Kasumi-1 (cell line): ENCODE data around the gene NEU2.

Experiments
- DNase-seq, 2 experiments: peaks; one replicate each; lab custom pipeline; 2025; lab: John Stamatoyannopoulos, UW

Gene NEU2

GRCh38 chr2:233079473-233079877 lies 47.0 kb downstream of the NEU2 start:
- DNase-seq: peak; percentile 7 to 18

- peak in 1 of 2 experiments; percentile 16 for DNase-seq
Measured at GRCh38 chr2:233079953-233080835, 47.7 kb downstream of the NEU2 start.

DNA sequence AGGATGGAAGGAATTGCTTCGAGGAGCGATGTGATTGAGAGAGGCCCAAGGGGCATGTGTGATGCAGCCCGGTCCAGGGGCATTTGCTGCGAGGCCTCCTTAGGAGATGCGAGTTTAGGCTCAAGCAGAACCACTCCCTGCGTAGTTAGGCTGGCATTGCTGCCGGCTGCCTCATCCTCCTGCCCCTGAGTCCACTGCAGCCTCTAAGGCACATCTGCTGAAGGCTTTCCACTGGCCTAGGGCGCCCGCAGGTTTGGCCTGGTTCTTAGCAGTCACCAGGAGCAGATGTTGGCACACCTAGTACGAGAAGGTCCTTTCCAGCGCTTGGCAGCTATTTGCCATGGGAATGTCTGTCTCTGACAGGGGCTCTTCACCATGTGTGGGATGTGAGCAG lies 48.4 kb downstream of the NEU2 start:
- DNase-seq: no peak

DNA sequence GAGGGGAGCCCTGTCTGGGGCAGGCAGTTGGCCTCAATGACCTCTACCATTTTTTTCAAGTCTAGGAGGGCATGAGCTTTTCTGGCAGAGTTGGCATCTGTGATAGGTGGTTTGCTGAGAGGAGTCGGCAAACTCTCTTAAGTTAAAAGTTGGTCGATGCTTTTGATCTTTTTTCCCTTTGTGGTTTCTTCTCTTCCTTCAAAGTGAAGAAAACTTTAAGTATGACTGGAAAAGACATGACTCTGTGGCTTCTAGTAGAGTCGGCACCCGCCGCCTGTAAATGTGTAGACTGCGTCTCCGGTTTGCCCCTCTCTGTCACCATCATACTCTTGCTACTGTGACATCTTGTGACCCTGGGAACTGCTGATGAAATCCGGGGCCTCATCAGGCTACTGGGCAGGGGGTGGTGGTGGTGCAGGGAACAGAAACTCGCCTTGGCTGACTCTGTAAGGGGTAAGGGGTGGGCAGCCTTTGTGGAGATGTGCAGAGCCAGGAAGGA lies 48.8 kb downstream of the NEU2 start:
- peak in 1 of 2 experiments; percentile 14 for DNase-seq

- no peak for DNase-seq
Measured at GRCh38 chr2:233081731-233082221, 49.3 kb downstream of the NEU2 start.

DNA sequence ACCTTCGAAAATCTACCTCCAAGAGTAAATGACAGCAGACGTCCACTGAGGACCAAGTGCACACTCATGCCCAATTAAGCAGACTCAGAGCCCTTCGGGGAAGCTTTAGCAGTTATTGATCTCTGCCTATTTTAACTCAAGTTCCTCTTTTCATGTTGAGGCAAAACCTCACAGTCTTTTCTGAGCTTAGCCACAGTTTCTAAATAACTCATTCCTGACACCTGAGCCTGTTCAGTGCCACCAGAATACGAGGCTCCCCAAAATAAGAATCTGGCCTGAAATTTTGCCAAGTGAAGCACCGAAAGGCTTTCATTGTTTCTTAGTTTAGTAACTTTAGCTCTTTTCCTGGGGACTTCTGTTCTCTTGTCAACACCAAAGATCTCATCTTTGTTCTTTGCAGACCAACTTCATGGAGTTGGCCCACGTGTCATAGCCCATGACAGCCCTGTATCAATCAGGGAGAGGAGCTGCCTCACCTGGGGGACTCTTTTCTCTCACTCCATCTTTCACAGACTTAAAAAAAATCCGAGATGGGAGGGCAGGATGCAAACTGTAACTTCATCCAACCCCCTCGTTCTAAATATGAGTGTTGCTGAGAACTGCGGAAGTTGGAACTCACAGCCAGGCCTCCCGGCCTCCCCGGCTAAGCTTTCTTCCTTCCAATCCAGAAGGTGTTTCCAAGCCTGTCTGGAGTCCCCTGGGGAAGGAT lies 49.9 kb downstream of the NEU2 start:
- DNase-seq: peak; percentile 17 to 26

- DNase-seq: peak; percentile 29 to 56
Measured at GRCh38 chr2:233082931-233083755, 50.7 kb downstream of the NEU2 start.

GRCh38 chr2:233083782-233084181 lies 51.3 kb downstream of the NEU2 start:
- DNase-seq: no peak

GRCh38 chr2:233084488-233084887 lies 52.0 kb downstream of the NEU2 start:
- DNase-seq: peak; percentile 77 to 81
